Endothelial cell of umbilical vein (primary cell): ENCODE results near the gene CCDC69. TPM values are rescaled to one million over a fixed set of nuclear protein-coding genes. Genes with fewer than 3 reads are reported as not detected.

ENCODE experiments used
- BruUV-seq: library from RNA; stranded (reverse); fragments of 400-500 nt; replicated peaks from 2 replicates; lab custom pipeline; 2021; lab: Mats Ljungman, UMichigan
- CTCF ChIA-PET: fragments of 300-600, 350-600 bp; sonication (Branson Sonifier 250); formaldehyde crosslinking; loops from one replicate; lab custom pipeline; 2021; ENCODE audit warnings: antibody characterized with exemption, inconsistent platforms; lab: Charles Lee
- POLR2A ChIA-PET: fragments of 300-600, 350-600 bp; sonication (Branson Sonifier 250); formaldehyde crosslinking; loops from one replicate; lab custom pipeline; 2021; ENCODE audit warnings: antibody characterized with exemption, inconsistent platforms; lab: Charles Lee
- DNase-seq: peaks from one replicate; pipeline ENCODE4 v3.0.0-alpha.2; 2011; ENCODE audit warnings: low read depth, low spot score
- FAIRE-seq: peaks from 2 replicates; lab custom pipeline; 2011; peaks lifted over from hg19 to GRCh38; lab: Jason Lieb, UNC
- H2AFZ ChIP-seq: 2 replicates; pipeline ENCODE4 v1.6.0; 2012; ENCODE audit warnings: low read depth, low read length, control low read depth, inconsistent platforms
- H3K27ac ChIP-seq: 2 replicates; pipeline ENCODE4 v1.5.1; 2011; ENCODE audit warnings: low read depth, mild to moderate bottlenecking, control low read depth, low read length, moderate library complexity; ENCODE audit not compliant: insufficient read depth
- H3K27me3 ChIP-seq, 2 experiments: 2 replicates each; pipeline versions ENCODE4 v1.6.0 to v1.6.1; 2011; ENCODE audit warnings: low read length in 2 of 2, mixed read lengths in 1 of 2; ENCODE audit not compliant: control insufficient read depth in 2 of 2, insufficient read depth in 2 of 2
- H3K36me3 ChIP-seq, 2 experiments: 2 replicates in 1 of 2; 3 replicates in 1 of 2; pipeline ENCODE4 v1.5.1; 2011; ENCODE audit warnings: low read length in 2 of 2, mild to moderate bottlenecking in 1 of 2, moderate library complexity in 1 of 2; ENCODE audit not compliant: control insufficient read depth in 2 of 2, insufficient read depth in 2 of 2; ENCODE audit errors: extremely low read depth in 1 of 2
- H3K4me1 ChIP-seq: 3 replicates; pipeline ENCODE4 v1.5.1; 2011; ENCODE audit warnings: mild to moderate bottlenecking, low read length; ENCODE audit not compliant: control insufficient read depth, insufficient read depth; ENCODE audit errors: extremely low read depth
- H3K4me2 ChIP-seq: 2 replicates; pipeline ENCODE4 v1.6.1; 2011; ENCODE audit warnings: low read length, control low read depth, mixed read lengths; ENCODE audit not compliant: insufficient read depth
- H3K4me3 ChIP-seq, 3 experiments: fragments of 200-600 bp in 1 of 3; sonication (generic), shearing (Covaris generic) in 1 of 3; replicated peaks in 1 of 3; 2 replicates each; pipeline ENCODE4 v1.5.1; 2011 to 2016; ENCODE audit warnings: control low read depth in 3 of 3, low read length in 3 of 3, mild to moderate bottlenecking in 2 of 3, inconsistent platforms in 1 of 3, low read depth in 1 of 3, moderate library complexity in 1 of 3; ENCODE audit not compliant: insufficient read depth in 1 of 3
- H3K79me2 ChIP-seq: 2 replicates; pipeline ENCODE4 v1.6.0; 2012; ENCODE audit warnings: low read length, inconsistent platforms; ENCODE audit not compliant: control insufficient read depth, insufficient read depth
- H3K9ac ChIP-seq: replicated peaks from 2 replicates; pipeline ENCODE3; 2011; ENCODE audit warnings: low read length, control low read depth; ENCODE audit not compliant: insufficient read depth; ENCODE audit errors: extremely low read depth
- H3K9me1 ChIP-seq: replicated peaks from 3 replicates; pipeline ENCODE4 v1.6.0; 2011; ENCODE audit warnings: mild to moderate bottlenecking, low read length; ENCODE audit not compliant: control insufficient read depth, insufficient read depth; ENCODE audit errors: extremely low read depth
- H3K9me3 ChIP-seq: replicated peaks from 2 replicates; pipeline ENCODE4 v1.5.1; 2012; ENCODE audit warnings: low read length, inconsistent platforms; ENCODE audit not compliant: control insufficient read depth, insufficient read depth
- H4K20me1 ChIP-seq: replicated peaks from 2 replicates; pipeline ENCODE3; 2011; ENCODE audit warnings: mild to moderate bottlenecking, low read length; ENCODE audit not compliant: control insufficient read depth, insufficient read depth; ENCODE audit errors: extremely low read depth
- EZH2 ChIP-seq: IDR thresholded peaks from 2 replicates; pipeline ENCODE4 v1.6.1; 2012; ENCODE audit warnings: borderline replicate concordance, low read depth, mild to moderate bottlenecking, moderate library complexity, low read length, inconsistent platforms; ENCODE audit not compliant: severe bottlenecking
- FOS ChIP-seq: IDR thresholded peaks from 2 replicates; pipeline ENCODE4 v1.6.1; 2011; ENCODE audit warnings: mild to moderate bottlenecking, low read length, moderate library complexity, borderline replicate concordance; ENCODE audit not compliant: insufficient read depth
- GATA2 ChIP-seq: IDR thresholded peaks from 2 replicates; pipeline ENCODE4 v1.7.0; 2011; ENCODE audit warnings: low read depth, mild to moderate bottlenecking, moderate library complexity, mixed read lengths, low read length; ENCODE audit not compliant: insufficient read length, insufficient read depth
- JUN ChIP-seq: IDR thresholded peaks from 2 replicates; pipeline ENCODE4 v1.6.1; 2011; ENCODE audit warnings: borderline replicate concordance, low read depth; ENCODE audit not compliant: insufficient read length, insufficient read depth
- MYC ChIP-seq: IDR thresholded peaks from one replicate; pipeline ENCODE4 v1.6.1; 2011; ENCODE audit warnings: mild to moderate bottlenecking, low read depth, low read length
- POLR2A ChIP-seq: IDR thresholded peaks from 2 replicates; pipeline ENCODE4 v1.6.1; 2012; ENCODE audit warnings: low read depth, mild to moderate bottlenecking, control low read depth, low read length
- POLR2AphosphoS5 ChIP-seq: IDR thresholded peaks from 2 replicates; pipeline ENCODE4 v1.6.1; 2012; ENCODE audit warnings: low read depth, mild to moderate bottlenecking, control low read depth, low read length, moderate library complexity; ENCODE audit not compliant: insufficient read depth
- dilution Hi-C: fragments of 300-500 bp; cut with MboI; formaldehyde crosslinking; loops from one replicate; pipeline ENCODE4 v1.15.0; 2019; ENCODE audit warnings: low sequenced_read_pairs; ENCODE audit not compliant: extremely low pct_ligation_motif_present
- intact Hi-C: fragments of 100-400 bp; cut with micrococcal nuclease; formaldehyde crosslinking; loops from one replicate; pipeline ENCODE4 v1.10.0; 2022
- polyA plus RNA-seq, 4 experiments: library from polyadenylated mRNA; depleted of rRNA in 3 of 4; stranded (reverse) in 3 of 4; unstranded in 1 of 4; fragments of >200 nt; gene quantifications; 2 replicates each; pipeline versions ENCODE4 v1.2.1 to v1.2.3, GENCODE V29; 2011 to 2012; ENCODE audit warnings: missing spikeins in 1 of 4
- total RNA-seq: library from RNA; stranded (reverse); gene quantifications from 2 replicates; pipeline ENCODE4 v1.2.3, GENCODE V29; 2021
- TF ChIP-seq, protein P1 (sequence below): IDR thresholded peaks from 2 replicates; pipeline ENCODE4 v1.6.1; 2011; ENCODE audit not compliant: insufficient read depth, insufficient read length
- TF ChIP-seq, protein P2 (sequence below), 2 donors: IDR thresholded peaks; 1 replicate in 1 of 2; 2 replicates in 1 of 2; pipeline ENCODE4 v1.5.1; 2011; ENCODE audit warnings: low read length in 2 of 2, mild to moderate bottlenecking in 2 of 2, moderate library complexity in 2 of 2, control low read depth in 1 of 2, inconsistent platforms in 1 of 2, low read depth in 1 of 2; ENCODE audit not compliant: insufficient read depth in 1 of 2; ENCODE audit errors: extremely low read depth in 1 of 2

CCDC69 gene
- total and polyA plus RNA-seq, 2 donors (not counting 3 experiments of a cell fraction or from before 2014, with no cell fraction given) = 4.1 to 4.5 TPM

DNA sequence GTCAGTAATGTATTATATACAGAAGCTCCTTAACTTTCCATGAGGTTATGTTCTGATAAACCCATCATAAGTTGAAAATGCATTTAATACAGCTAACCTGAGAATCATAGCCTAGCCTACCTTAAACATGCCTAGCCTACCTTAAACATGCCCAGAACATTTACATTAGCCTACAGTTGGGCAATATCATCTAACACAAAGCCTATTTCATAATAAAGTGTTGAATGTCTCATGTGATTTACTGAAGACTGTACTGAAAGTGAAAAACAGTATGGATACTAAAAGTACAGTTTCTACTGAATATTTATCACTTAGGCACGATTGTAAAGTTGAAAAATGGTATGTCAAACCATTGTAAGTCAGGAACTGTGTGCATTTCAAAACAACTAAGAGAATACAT, 30.7 kb upstream of the CCDC69 start:
- H2AFZ ChIP-seq = no peak overlapping the region
- DNase-seq = no peak
- CTCF ChIA-PET = interaction anchor here (3.0 kb wide), 1 partner anchor 10 kb away, joined by 14 read pairs; no protein-coding TSS in a partner anchor
- H3K9ac ChIP-seq = no peak overlapping the region
- H3K4me2 ChIP-seq = no peak overlapping the region
- no peaks in the 10 kb centered on the region for H3K79me2 ChIP-seq
- intact Hi-C loops (loop anchor here (5.0 to 10.0 kb wide), 3 partner anchors 408 to 520 kb away; partner anchors contain the start of gene G3BP1), dilution Hi-C loops (no loop called here)
- H4K20me1 ChIP-seq = no peaks in the 10 kb centered on the region
- H3K27me3 ChIP-seq = no peaks in the 10 kb centered on the region
- H3K27ac ChIP-seq = no peak overlapping the region
- H3K9me3 ChIP-seq = no peaks in the 10 kb centered on the region
- no peak for TF ChIP-seq GATA2
- TF ChIP-seq, protein P1, sequence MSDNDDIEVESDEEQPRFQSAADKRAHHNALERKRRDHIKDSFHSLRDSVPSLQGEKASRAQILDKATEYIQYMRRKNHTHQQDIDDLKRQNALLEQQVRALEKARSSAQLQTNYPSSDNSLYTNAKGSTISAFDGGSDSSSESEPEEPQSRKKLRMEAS = no peak
- no peak for TF ChIP-seq FOS
- POLR2A ChIA-PET = no interaction called here
- no peak for FAIRE-seq
- BruUV-seq = no TSS peak
- H3K9me1 ChIP-seq = no peaks in the 10 kb centered on the region
- no peaks in the 10 kb centered on the region for H3K36me3 ChIP-seq
- peaks cover 5% of the 10 kb centered on the region for H3K4me1 ChIP-seq
- no peak overlapping the region for H3K4me3 ChIP-seq

DNA sequence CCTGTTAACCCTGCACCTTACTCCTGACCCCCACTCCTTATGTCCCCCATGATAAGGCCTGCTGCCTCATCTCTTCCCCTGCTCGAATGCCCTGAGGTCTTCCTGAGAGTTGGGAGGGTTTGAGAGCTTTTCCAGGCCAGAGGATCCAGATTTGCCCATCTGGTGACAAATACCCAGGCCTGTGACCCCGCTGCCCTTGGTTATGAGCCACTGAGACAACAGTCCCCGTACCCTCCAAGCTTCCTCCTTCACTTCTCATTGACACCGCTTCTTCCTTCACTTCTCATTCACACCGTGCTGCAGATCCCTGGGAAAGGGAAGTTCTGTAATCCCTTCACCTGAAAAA, 29.7 kb upstream of the CCDC69 start:
- TF ChIP-seq FOS (no peak), POLR2A (no peak), EZH2 (no peak), GATA2 (no peak), JUN (no peak), POLR2AphosphoS5 (no peak), MYC (no peak)
- TF ChIP-seq, protein P2, sequence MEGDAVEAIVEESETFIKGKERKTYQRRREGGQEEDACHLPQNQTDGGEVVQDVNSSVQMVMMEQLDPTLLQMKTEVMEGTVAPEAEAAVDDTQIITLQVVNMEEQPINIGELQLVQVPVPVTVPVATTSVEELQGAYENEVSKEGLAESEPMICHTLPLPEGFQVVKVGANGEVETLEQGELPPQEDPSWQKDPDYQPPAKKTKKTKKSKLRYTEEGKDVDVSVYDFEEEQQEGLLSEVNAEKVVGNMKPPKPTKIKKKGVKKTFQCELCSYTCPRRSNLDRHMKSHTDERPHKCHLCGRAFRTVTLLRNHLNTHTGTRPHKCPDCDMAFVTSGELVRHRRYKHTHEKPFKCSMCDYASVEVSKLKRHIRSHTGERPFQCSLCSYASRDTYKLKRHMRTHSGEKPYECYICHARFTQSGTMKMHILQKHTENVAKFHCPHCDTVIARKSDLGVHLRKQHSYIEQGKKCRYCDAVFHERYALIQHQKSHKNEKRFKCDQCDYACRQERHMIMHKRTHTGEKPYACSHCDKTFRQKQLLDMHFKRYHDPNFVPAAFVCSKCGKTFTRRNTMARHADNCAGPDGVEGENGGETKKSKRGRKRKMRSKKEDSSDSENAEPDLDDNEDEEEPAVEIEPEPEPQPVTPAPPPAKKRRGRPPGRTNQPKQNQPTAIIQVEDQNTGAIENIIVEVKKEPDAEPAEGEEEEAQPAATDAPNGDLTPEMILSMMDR (IDR thresholded peaks at IDR 0.05; ENCODE audit: extremely low read depth in 1 of 2, insufficient read depth in 1 of 2, low read depth in 1 of 2, low read length in 2 of 2) = no peak
- TF ChIP-seq, protein P1 = no peak
- BruUV-seq = no TSS peak
- intact Hi-C loops = loop anchor here (2.0 to 10.0 kb wide), 4 partner anchors 193 to 521 kb away; partner anchors contain the start of genes G3BP1 and SLC36A1

More for the DNA sequence above, 29.7 kb upstream of the CCDC69 start:
- Histone ChIP-seq H4K20me1 (no peaks in the 10 kb centered on the region), H3K27ac (no peak overlapping the region), H3K9me1 (no peaks in the 10 kb centered on the region), H3K36me3 (no peaks in the 10 kb centered on the region), H3K27me3 (no peaks in the 10 kb centered on the region), H3K4me3 (peak overlapping the region in 2 of 3 experiments; percentile 52 to 62), H3K9me3 (no peaks in the 10 kb centered on the region), H3K9ac (peak overlapping the region; percentile 58), H3K79me2 (no peaks in the 10 kb centered on the region), H2AFZ (peak overlapping the region; percentile 80), H3K4me1 (peaks cover 5% of the 10 kb centered on the region), H3K4me2 (peak overlapping the region; percentile 66)
- POLR2A ChIA-PET = no interaction called here
- CTCF ChIA-PET = interaction anchor here (1.0 to 3.0 kb wide), 8 partner anchors 11 to 518 kb away, joined by 3 to 28 read pairs (median 9); no protein-coding TSS in a partner anchor
- dilution Hi-C loops = no loop called here
- FAIRE-seq = no peak
- no peak for DNase-seq
